Right atrium auricular region (tissue), 2 donors: ENCODE results near the gene QRSL1. TPM values are rescaled to one million over a fixed set of nuclear protein-coding genes. Genes with fewer than 3 reads are reported as not detected.

ENCODE experiments used
- DNase-seq: peaks from one replicate; pipeline ENCODE4 v3.0.0-alpha.2; 2019; ENCODE audit warnings: low spot score
- H3K27ac ChIP-seq, 2 donors: fragments of 200-600 bp; sonication (generic); 1 replicate in 1 of 2; 2 replicates in 1 of 2; pipeline ENCODE4 v1.5.1; 2016 to 2019
- H3K27me3 ChIP-seq, 2 donors: fragments of 200-600 bp; sonication (generic); one replicate each; pipeline versions ENCODE4 v1.5.1 to v1.6.0; 2017 to 2019
- H3K36me3 ChIP-seq: fragments of 200-600 bp; sonication (generic); one replicate; pipeline ENCODE4 v1.5.1; 2016
- H3K4me1 ChIP-seq, 2 donors: fragments of 200-600 bp; sonication (generic); one replicate each; pipeline versions ENCODE4 v1.5.1 to v1.6.0; 2017 to 2019
- H3K4me3 ChIP-seq, 2 donors: fragments of 200-600 bp; sonication (generic); 1 replicate in 1 of 2; 2 replicates in 1 of 2; pipeline ENCODE4 v1.5.1; 2017 to 2019; ENCODE audit warnings: mild to moderate bottlenecking in 1 of 2, moderate library complexity in 1 of 2
- H3K9me3 ChIP-seq, 2 donors: fragments of 200-600 bp; sonication (generic); one replicate each; pipeline ENCODE4 v1.5.1; 2019
- total RNA-seq, 2 donors: library from RNA; depleted of rRNA; stranded (reverse); fragments of >200 nt; gene quantifications; one replicate each; pipeline ENCODE4 v1.1.0, GENCODE V29; 2016
- TF ChIP-seq, protein P1 (sequence below), 2 donors: fragments of 200-600 bp; sonication (generic); IDR thresholded peaks; one replicate each; pipeline ENCODE4 v1.5.1; 2019; ENCODE audit warnings: antibody characterized with exemption in 2 of 2

QRSL1 gene
- total RNA-seq, 2 donors from 2014 or later, result 7.0 to 17.1 TPM

DNA sequence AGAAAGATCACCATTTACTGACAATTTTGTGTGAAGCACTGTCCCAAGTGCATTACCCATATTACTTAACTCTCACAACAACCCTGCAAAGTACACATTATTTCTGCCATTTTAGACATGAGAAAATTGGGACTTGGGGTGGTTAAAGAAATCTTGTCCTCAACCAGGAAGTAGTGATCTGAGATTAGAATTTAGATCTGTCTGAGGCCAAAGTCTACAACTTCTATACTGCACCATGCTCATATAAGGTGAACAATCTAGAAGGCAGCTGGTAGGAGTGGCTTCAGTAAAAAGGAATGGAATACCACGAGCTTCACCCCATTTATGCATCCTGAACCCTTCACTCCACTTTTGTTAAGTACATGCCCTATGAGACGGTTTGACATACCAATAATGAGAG lies 87.6 kb downstream of the QRSL1 start:
- H3K27me3 ChIP-seq, result no peaks in the 10 kb centered on the region
- H3K27ac ChIP-seq, result no peak overlapping the region
- TF ChIP-seq, protein P1, sequence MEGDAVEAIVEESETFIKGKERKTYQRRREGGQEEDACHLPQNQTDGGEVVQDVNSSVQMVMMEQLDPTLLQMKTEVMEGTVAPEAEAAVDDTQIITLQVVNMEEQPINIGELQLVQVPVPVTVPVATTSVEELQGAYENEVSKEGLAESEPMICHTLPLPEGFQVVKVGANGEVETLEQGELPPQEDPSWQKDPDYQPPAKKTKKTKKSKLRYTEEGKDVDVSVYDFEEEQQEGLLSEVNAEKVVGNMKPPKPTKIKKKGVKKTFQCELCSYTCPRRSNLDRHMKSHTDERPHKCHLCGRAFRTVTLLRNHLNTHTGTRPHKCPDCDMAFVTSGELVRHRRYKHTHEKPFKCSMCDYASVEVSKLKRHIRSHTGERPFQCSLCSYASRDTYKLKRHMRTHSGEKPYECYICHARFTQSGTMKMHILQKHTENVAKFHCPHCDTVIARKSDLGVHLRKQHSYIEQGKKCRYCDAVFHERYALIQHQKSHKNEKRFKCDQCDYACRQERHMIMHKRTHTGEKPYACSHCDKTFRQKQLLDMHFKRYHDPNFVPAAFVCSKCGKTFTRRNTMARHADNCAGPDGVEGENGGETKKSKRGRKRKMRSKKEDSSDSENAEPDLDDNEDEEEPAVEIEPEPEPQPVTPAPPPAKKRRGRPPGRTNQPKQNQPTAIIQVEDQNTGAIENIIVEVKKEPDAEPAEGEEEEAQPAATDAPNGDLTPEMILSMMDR (IDR thresholded peaks at IDR 0.05), result no peak
- no peaks in the 10 kb centered on the region for H3K9me3 ChIP-seq
- no peaks in the 10 kb centered on the region for H3K36me3 ChIP-seq
- H3K4me1 ChIP-seq, result no peaks in the 10 kb centered on the region
- no peak overlapping the region for H3K4me3 ChIP-seq
- DNase-seq, result no peak

Other genes starting within 250 kb of the QRSL1 start
- gene RTN4IP1, start 80 bp upstream of the QRSL1 start, total RNA-seq, result 10 to 100 TPM in 1 of 2 donors, 1 to 10 TPM in 1; 5.8 to 11.9 TPM